ENCODE results near the gene BCAR1. TPM values are rescaled to one million over a fixed set of nuclear protein-coding genes. Genes with fewer than 3 reads are reported as not detected.
"Not testable (repeated sequence)": the region's sequence is repeated elsewhere in the genome, so short reads cannot be mapped to it uniquely, and the experiment has no call there.

The BCAR1 gene
- 81.8 TPM for total RNA-seq

- DNase-seq (ENCODE audit: low spot score): peak; percentile 88
Observed at GRCh38 chr16:75251280-75252048, at the start of gene BCAR1. BCAR1 (minus strand) TSS chr16:75251624; CDS start chr16:75251482, 142 bp downstream.

- DNase-seq (ENCODE audit: low spot score): no peak
Observed at GRCh38 chr16:75298267-75298666, 46.8 kb upstream of the BCAR1 start.

- DNase-seq (ENCODE audit: low spot score): no peak
Observed at GRCh38 chr16:75296606-75297005, 45.2 kb upstream of the BCAR1 start.

- DNase-seq (ENCODE audit: low spot score): no peak
Observed at GRCh38 chr16:75294773-75295459, 43.5 kb upstream of the BCAR1 start.

- DNase-seq (ENCODE audit: low spot score): no peak
Observed at GRCh38 chr16:75293772-75294171, 42.3 kb upstream of the BCAR1 start.

- DNase-seq (ENCODE audit: low spot score): no peak
Observed at GRCh38 chr16:75293173-75293572, 41.7 kb upstream of the BCAR1 start.

- no peak for DNase-seq (ENCODE audit: low spot score)
Observed at GRCh38 chr16:75292691-75293090, 41.3 kb upstream of the BCAR1 start.

GRCh38 chr16:75289189-75289588, 37.8 kb upstream of the BCAR1 start:
- no peak for DNase-seq (ENCODE audit: low spot score)

GRCh38 chr16:75288596-75289120, 37.2 kb upstream of the BCAR1 start:
- no peak for DNase-seq (ENCODE audit: low spot score)

GRCh38 chr16:75288181-75288580, 36.8 kb upstream of the BCAR1 start:
- no peak for DNase-seq (ENCODE audit: low spot score)

GRCh38 chr16:75287708-75288107, 36.3 kb upstream of the BCAR1 start:
- DNase-seq (ENCODE audit: low spot score): no peak

GRCh38 chr16:75286389-75286788, 35.0 kb upstream of the BCAR1 start:
- no peak for DNase-seq (ENCODE audit: low spot score)

GRCh38 chr16:75282466-75283281, 31.2 kb upstream of the BCAR1 start:
- no peak for DNase-seq (ENCODE audit: low spot score)

GRCh38 chr16:75281826-75282225, 30.4 kb upstream of the BCAR1 start:
- no peak for DNase-seq (ENCODE audit: low spot score)

- not testable (repeated sequence) for DNase-seq (ENCODE audit: low spot score)
Observed at GRCh38 chr16:75281009-75281408, 29.6 kb upstream of the BCAR1 start.

GRCh38 chr16:75280331-75280804, 28.9 kb upstream of the BCAR1 start:
- no peak for DNase-seq (ENCODE audit: low spot score)

GRCh38 chr16:75279305-75279704, 27.9 kb upstream of the BCAR1 start:
- DNase-seq (ENCODE audit: low spot score): no peak

- DNase-seq (ENCODE audit: low spot score): no peak
Observed at GRCh38 chr16:75273054-75273925, 21.9 kb upstream of the BCAR1 start.

GRCh38 chr16:75272629-75273028, 21.2 kb upstream of the BCAR1 start:
- not testable (repeated sequence) for DNase-seq (ENCODE audit: low spot score)

- no peak for DNase-seq (ENCODE audit: low spot score)
Observed at GRCh38 chr16:75272097-75272551, 20.7 kb upstream of the BCAR1 start.

Measured in ureter (tissue), 1 donor.